ENCODE measurements around the gene PKHD1. TPM values are rescaled to one million over a fixed set of nuclear protein-coding genes. Genes with fewer than 3 reads are reported as not detected.

PKHD1 gene
- total and polyA plus RNA-seq, 2 donors, result 0.02 to 0.05 TPM

DNA sequence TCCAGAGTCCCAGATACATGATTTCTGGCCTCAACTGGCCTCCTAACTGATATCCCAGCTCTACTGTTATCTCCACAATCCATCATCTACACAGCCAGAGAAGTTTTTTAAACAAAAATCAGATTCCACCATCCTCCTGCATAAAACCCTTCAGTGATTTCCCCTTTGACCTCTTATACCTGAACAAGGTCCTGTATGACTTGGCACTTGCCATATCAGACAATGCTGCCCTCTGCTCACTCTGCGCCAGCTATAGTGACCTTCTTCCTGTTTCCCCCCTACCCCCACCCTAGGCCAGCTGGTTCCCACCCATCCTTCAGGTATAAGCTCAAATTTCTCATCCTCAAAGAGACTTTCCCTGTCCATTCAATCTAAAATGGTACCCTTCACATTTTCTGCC, 322.2 kb downstream of the PKHD1 start:
- Histone ChIP-seq H3K9me3 (ENCODE audit: control insufficient read depth in 2 of 2, insufficient read depth in 1 of 2, low read length in 1 of 2) (no peaks in the 10 kb centered on the region), H3K4me3 (ENCODE audit: low read length in 2 of 2) (no peak overlapping the region), H3K27me3 (ENCODE audit: control insufficient read depth in 2 of 2, insufficient read depth in 1 of 2, low read length in 1 of 2) (no peaks in the 10 kb centered on the region), H3K4me1 (ENCODE audit: control insufficient read depth in 2 of 2, insufficient read depth in 2 of 2, low read length in 2 of 2) (no peaks in the 10 kb centered on the region), H3K36me3 (ENCODE audit: control insufficient read depth in 2 of 2, insufficient read depth in 2 of 2, low read length in 1 of 2) (no peaks in the 10 kb centered on the region), H3K27ac (ENCODE audit: low read depth in 1 of 2, low read length in 1 of 2) (no peak overlapping the region)
- no peak for DNase-seq (ENCODE audit: low read depth in 6 of 9, low spot score in 9 of 9)
- WGBS, result 97% methylated on average over 1 of the region's 1 CpG

DNA sequence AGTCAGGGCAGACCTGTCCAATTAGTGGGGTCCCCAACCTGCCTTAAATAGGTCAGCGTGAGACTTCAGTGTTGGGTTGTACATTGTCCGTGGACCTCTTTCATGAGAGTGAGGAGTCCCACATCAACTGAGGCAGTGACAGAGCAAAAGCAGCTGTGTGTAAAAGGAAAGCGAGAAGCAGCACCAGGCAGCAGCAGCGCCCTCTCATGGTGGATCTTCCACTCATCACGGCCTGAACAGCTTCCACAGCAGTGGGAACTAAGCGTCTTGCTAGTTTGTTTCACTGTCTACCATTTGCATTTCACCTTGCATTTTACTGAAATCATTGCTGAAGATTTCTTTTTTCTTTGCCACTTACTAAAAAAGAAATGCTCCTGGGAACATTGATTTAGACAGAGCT, 333.8 kb downstream of the PKHD1 start:
- no peak overlapping the region for H3K27ac ChIP-seq (ENCODE audit: low read depth in 1 of 2, low read length in 1 of 2)
- no peaks in the 10 kb centered on the region for H3K9me3 ChIP-seq (ENCODE audit: control insufficient read depth in 2 of 2, insufficient read depth in 1 of 2, low read length in 1 of 2)
- H3K27me3 ChIP-seq (ENCODE audit: control insufficient read depth in 2 of 2, insufficient read depth in 1 of 2, low read length in 1 of 2), result no peaks in the 10 kb centered on the region
- WGBS, result 37% methylated on average over 6 of the region's 6 CpGs
- no peaks in the 10 kb centered on the region for H3K4me1 ChIP-seq (ENCODE audit: control insufficient read depth in 2 of 2, insufficient read depth in 2 of 2, low read length in 2 of 2)
- no peaks in the 10 kb centered on the region for H3K36me3 ChIP-seq (ENCODE audit: control insufficient read depth in 2 of 2, insufficient read depth in 2 of 2, low read length in 1 of 2)
- peak in 2 of 9 donors; percentile 2 to 4 for DNase-seq (ENCODE audit: low read depth in 6 of 9, low spot score in 9 of 9)
- H3K4me3 ChIP-seq (ENCODE audit: low read length in 2 of 2), result no peak overlapping the region

DNA sequence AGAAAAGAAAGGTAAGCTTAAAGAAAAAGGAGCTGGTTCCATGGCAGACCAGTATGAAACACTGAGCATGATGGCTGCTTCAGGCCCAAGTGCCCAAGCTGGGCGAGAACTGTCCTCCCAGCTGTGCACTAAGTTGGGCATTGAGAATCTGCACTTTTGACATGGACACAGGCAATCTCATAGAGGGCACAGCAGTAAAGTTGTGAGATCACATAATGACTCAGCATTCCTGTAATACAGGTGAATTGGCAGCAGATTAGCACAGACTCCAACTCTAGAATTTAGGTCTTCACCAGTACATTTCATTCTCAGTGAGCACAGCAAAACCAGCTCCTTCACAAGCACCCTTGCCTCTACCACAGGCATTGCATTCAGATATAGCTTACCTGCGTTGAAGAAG, 343.4 kb downstream of the PKHD1 start:
- no peak overlapping the region for H3K4me3 ChIP-seq (ENCODE audit: low read length in 2 of 2)
- H3K4me1 ChIP-seq (ENCODE audit: control insufficient read depth in 2 of 2, insufficient read depth in 2 of 2, low read length in 2 of 2), result no peaks in the 10 kb centered on the region
- no peaks in the 10 kb centered on the region for H3K9me3 ChIP-seq (ENCODE audit: control insufficient read depth in 2 of 2, insufficient read depth in 1 of 2, low read length in 1 of 2)
- H3K36me3 ChIP-seq (ENCODE audit: control insufficient read depth in 2 of 2, insufficient read depth in 2 of 2, low read length in 1 of 2), result no peaks in the 10 kb centered on the region
- 95% methylated on average over 2 of the region's 2 CpGs for WGBS
- H3K27me3 ChIP-seq (ENCODE audit: control insufficient read depth in 2 of 2, insufficient read depth in 1 of 2, low read length in 1 of 2), result no peaks in the 10 kb centered on the region
- no peak for DNase-seq (ENCODE audit: low read depth in 6 of 9, low spot score in 9 of 9)
- H3K27ac ChIP-seq (ENCODE audit: low read depth in 1 of 2, low read length in 1 of 2), result no peak overlapping the region

DNA sequence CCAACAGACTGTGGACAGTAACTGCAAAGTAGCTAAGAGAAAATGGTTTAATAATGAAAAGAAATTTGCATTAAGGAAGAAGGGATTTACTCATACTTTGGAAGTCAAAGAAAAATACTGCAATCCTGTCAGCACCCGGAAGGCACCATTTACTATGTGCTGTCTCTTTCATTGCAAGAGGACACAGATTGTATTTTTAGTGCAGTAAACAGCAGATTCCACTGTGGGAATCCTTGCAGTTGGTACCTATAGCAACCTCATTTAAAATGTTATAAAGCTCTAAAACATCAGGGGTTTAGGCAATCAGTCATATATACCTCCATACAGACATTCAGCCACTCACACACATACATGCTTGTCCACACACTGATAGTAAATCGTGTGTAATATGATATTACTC, 346.8 kb downstream of the PKHD1 start:
- Histone ChIP-seq H3K27ac (ENCODE audit: low read depth in 1 of 2, low read length in 1 of 2) (no peak overlapping the region), H3K4me3 (ENCODE audit: low read length in 2 of 2) (no peak overlapping the region), H3K27me3 (ENCODE audit: control insufficient read depth in 2 of 2, insufficient read depth in 1 of 2, low read length in 1 of 2) (no peaks in the 10 kb centered on the region), H3K36me3 (ENCODE audit: control insufficient read depth in 2 of 2, insufficient read depth in 2 of 2, low read length in 1 of 2) (no peaks in the 10 kb centered on the region), H3K9me3 (ENCODE audit: control insufficient read depth in 2 of 2, insufficient read depth in 1 of 2, low read length in 1 of 2) (no peaks in the 10 kb centered on the region), H3K4me1 (ENCODE audit: control insufficient read depth in 2 of 2, insufficient read depth in 2 of 2, low read length in 2 of 2) (no peaks in the 10 kb centered on the region)
- WGBS, result 90% methylated on average over 2 of the region's 2 CpGs
- DNase-seq (ENCODE audit: low read depth in 6 of 9, low spot score in 9 of 9), result no peak

DNA sequence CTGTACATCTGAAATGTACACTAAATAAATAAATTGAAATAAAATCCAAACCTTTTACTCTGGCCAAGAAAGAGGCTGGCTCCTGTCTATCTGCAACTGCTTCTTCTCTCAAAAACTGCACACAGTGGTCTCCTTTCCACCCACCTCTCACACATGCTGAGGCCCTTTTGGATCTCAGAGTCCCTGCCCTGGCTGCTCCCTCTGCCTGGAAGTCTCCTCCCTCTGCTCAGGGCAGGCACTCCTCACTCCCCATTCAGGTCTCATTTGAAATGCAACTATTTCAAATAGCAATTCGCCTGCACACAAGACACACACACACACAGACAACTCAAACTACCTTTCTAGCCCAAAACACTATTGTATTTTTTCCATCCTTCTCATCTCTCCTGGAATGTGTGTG, 348.8 kb downstream of the PKHD1 start:
- Histone ChIP-seq H3K36me3 (ENCODE audit: control insufficient read depth in 2 of 2, insufficient read depth in 2 of 2, low read length in 1 of 2) (no peaks in the 10 kb centered on the region), H3K4me1 (ENCODE audit: control insufficient read depth in 2 of 2, insufficient read depth in 2 of 2, low read length in 2 of 2) (no peaks in the 10 kb centered on the region), H3K4me3 (ENCODE audit: low read length in 2 of 2) (no peak overlapping the region), H3K9me3 (ENCODE audit: control insufficient read depth in 2 of 2, insufficient read depth in 1 of 2, low read length in 1 of 2) (no peaks in the 10 kb centered on the region), H3K27ac (ENCODE audit: low read depth in 1 of 2, low read length in 1 of 2) (no peak overlapping the region), H3K27me3 (ENCODE audit: control insufficient read depth in 2 of 2, insufficient read depth in 1 of 2, low read length in 1 of 2) (no peaks in the 10 kb centered on the region)
- WGBS, result 92% methylated on average over 1 of the region's 1 CpG
- no peak for DNase-seq (ENCODE audit: low read depth in 6 of 9, low spot score in 9 of 9)

DNA sequence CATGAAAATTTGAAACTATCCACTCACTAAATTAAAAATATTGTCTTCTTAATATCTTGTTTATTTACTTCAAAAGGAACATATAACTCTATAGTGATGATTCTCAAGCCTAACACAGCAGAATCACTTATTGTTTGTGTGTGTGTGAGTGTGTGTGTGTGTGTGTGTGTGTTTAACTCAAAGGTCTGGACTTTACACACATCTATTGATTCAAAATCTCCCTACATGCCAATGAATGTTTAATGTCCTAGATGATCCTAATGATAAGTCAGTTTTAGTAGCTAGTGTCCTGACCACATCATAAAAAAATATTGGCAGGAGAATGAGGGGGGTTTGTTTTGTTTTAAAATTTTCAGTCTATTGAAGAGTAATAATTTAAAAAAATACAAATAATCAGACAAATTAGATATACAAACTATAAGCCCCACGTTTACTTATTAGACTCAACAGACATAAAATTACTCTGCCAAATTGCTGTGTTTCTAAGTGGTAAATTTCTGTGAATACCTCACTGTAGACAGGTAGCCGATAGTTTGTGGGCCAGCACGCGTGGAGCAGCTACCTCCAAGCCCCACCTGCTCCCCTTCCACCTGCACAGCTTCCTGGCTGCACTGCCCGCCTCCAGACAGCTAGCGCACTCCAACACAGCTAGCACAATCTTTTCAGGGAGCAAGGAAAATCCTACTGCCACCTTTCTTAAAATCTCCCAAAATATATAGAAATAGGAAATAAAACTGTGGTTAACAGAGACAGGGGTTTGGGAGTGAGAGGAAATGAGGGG, 349.6 kb downstream of the PKHD1 start:
- H3K36me3 ChIP-seq (ENCODE audit: control insufficient read depth in 2 of 2, insufficient read depth in 2 of 2, low read length in 1 of 2), result no peaks in the 10 kb centered on the region
- 92% methylated on average over 6 of the region's 6 CpGs for WGBS
- H3K4me1 ChIP-seq (ENCODE audit: control insufficient read depth in 2 of 2, insufficient read depth in 2 of 2, low read length in 2 of 2), result no peaks in the 10 kb centered on the region
- no peak overlapping the region for H3K4me3 ChIP-seq (ENCODE audit: low read length in 2 of 2)
- no peaks in the 10 kb centered on the region for H3K9me3 ChIP-seq (ENCODE audit: control insufficient read depth in 2 of 2, insufficient read depth in 1 of 2, low read length in 1 of 2)
- no peak overlapping the region for H3K27ac ChIP-seq (ENCODE audit: low read depth in 1 of 2, low read length in 1 of 2)
- no peaks in the 10 kb centered on the region for H3K27me3 ChIP-seq (ENCODE audit: control insufficient read depth in 2 of 2, insufficient read depth in 1 of 2, low read length in 1 of 2)
- DNase-seq (ENCODE audit: low read depth in 6 of 9, low spot score in 9 of 9), result no peak

DNA sequence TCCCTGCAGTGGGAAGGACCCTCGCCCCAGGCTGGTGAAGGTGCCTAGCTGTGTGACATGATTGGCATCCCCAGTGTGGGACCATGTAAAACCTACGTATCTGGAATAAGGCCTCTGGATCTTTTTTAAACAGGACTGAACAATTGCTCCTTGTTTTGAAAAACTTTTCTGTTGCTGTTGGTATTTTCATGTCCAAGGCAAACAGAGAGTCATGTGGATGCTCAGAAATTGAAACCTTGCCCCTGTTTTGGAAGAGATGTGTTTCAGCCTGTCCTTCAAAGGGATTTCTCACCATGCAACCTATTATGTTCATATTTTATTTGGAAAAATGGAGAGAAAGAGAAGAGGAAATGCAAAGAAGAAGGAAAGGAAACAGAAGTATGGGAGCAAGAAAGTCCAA, 362.3 kb downstream of the PKHD1 start:
- Histone ChIP-seq H3K36me3 (ENCODE audit: control insufficient read depth in 2 of 2, insufficient read depth in 2 of 2, low read length in 1 of 2) (no peaks in the 10 kb centered on the region), H3K9me3 (ENCODE audit: control insufficient read depth in 2 of 2, insufficient read depth in 1 of 2, low read length in 1 of 2) (no peaks in the 10 kb centered on the region), H3K4me3 (ENCODE audit: low read length in 2 of 2) (no peak overlapping the region), H3K4me1 (ENCODE audit: control insufficient read depth in 2 of 2, insufficient read depth in 2 of 2, low read length in 2 of 2) (no peaks in the 10 kb centered on the region), H3K27me3 (ENCODE audit: control insufficient read depth in 2 of 2, insufficient read depth in 1 of 2, low read length in 1 of 2) (no peaks in the 10 kb centered on the region), H3K27ac (ENCODE audit: low read depth in 1 of 2, low read length in 1 of 2) (no peak overlapping the region)
- 94% methylated on average over 2 of the region's 2 CpGs for WGBS
- DNase-seq (ENCODE audit: low read depth in 6 of 9, low spot score in 9 of 9), result no peak

DNA sequence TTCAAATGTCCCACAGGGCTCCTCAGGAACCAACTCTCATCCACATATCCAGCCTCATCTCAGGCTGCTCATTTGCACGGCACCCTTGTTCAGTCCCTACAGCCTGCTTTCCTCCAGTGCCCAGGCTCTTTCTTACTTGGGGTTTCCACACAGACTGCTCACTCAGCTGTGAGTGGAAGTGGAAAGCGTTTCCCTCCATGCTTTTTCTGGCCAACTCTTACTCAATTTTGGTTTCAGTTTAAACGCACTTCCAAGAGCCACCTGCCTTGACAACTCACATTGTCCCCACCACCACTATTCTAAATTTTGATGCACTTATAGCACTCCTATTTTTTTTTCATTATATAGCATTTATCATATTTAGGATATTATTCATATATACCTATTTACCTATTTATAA, 367.1 kb downstream of the PKHD1 start:
- Histone ChIP-seq H3K4me3 (ENCODE audit: low read length in 2 of 2) (no peak overlapping the region), H3K27ac (ENCODE audit: low read depth in 1 of 2, low read length in 1 of 2) (no peak overlapping the region), H3K9me3 (ENCODE audit: control insufficient read depth in 2 of 2, insufficient read depth in 1 of 2, low read length in 1 of 2) (no peaks in the 10 kb centered on the region), H3K27me3 (ENCODE audit: control insufficient read depth in 2 of 2, insufficient read depth in 1 of 2, low read length in 1 of 2) (no peaks in the 10 kb centered on the region), H3K36me3 (ENCODE audit: control insufficient read depth in 2 of 2, insufficient read depth in 2 of 2, low read length in 1 of 2) (no peaks in the 10 kb centered on the region), H3K4me1 (ENCODE audit: control insufficient read depth in 2 of 2, insufficient read depth in 2 of 2, low read length in 2 of 2) (no peaks in the 10 kb centered on the region)
- DNase-seq (ENCODE audit: low read depth in 6 of 9, low spot score in 9 of 9), result no peak
- WGBS, result 90% methylated on average over 3 of the region's 3 CpGs

DNA sequence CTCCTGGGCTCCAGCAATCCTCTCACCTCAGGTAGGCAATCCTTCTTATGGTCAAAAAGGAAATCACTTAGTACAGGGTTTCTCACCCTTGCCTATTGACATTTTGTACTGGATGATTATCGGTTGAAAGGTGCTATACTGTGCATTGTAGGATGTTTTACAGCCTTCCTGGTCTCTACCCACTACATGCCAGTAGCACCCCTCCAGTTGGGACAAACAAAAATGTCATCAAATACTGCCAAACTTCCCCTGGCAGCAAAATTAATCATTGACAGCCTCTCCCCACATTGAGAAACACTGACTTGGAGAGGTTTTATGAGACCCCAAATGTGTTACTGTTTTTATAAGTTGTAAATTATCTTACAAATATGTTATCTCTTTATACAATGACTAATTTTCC, 368.1 kb downstream of the PKHD1 start:
- DNase-seq (ENCODE audit: low read depth in 6 of 9, low spot score in 9 of 9), result no peak
- Histone ChIP-seq H3K4me1 (ENCODE audit: control insufficient read depth in 2 of 2, insufficient read depth in 2 of 2, low read length in 2 of 2) (no peaks in the 10 kb centered on the region), H3K36me3 (ENCODE audit: control insufficient read depth in 2 of 2, insufficient read depth in 2 of 2, low read length in 1 of 2) (no peaks in the 10 kb centered on the region), H3K9me3 (ENCODE audit: control insufficient read depth in 2 of 2, insufficient read depth in 1 of 2, low read length in 1 of 2) (no peaks in the 10 kb centered on the region), H3K4me3 (ENCODE audit: low read length in 2 of 2) (no peak overlapping the region), H3K27me3 (ENCODE audit: control insufficient read depth in 2 of 2, insufficient read depth in 1 of 2, low read length in 1 of 2) (no peaks in the 10 kb centered on the region), H3K27ac (ENCODE audit: low read depth in 1 of 2, low read length in 1 of 2) (no peak overlapping the region)
- whole genome bisulfite sequencing, result 95% methylated on average over 1 of the region's 1 CpG
